Breast epithelium (tissue), 4 donors: Measurements from ENCODE around the gene SMURF1. TPM values are rescaled to one million over a fixed set of nuclear protein-coding genes. Genes with fewer than 3 reads are reported as not detected.
A peak's percentile ranks its signal among the peaks of the same experiment; 100 is the strongest.

Experiments
- DNase-seq, 2 donors: peaks; one replicate each; pipeline ENCODE4 v3.0.0-alpha.2; 2019; ENCODE audit warnings: low spot score in 2 of 2
- H3K27ac ChIP-seq, 2 donors: fragments of 200-600 bp; sonication (generic) in 1 of 2; one replicate each; pipeline ENCODE4 v1.5.1; 2016 to 2019; ENCODE audit warnings: mild to moderate bottlenecking in 1 of 2
- H3K27me3 ChIP-seq, 2 donors: fragments of 200-600 bp; sonication (generic) in 1 of 2; one replicate each; pipeline versions ENCODE4 v1.5.1 to v1.6.0; 2017 to 2019; ENCODE audit warnings: control low read depth in 1 of 2, mild to moderate bottlenecking in 1 of 2
- H3K36me3 ChIP-seq: fragments of 200-600 bp; one replicate; pipeline ENCODE4 v1.5.1; 2019
- H3K4me1 ChIP-seq, 2 donors: fragments of 200-600 bp; sonication (generic); one replicate each; pipeline ENCODE4 v1.5.1; 2016 to 2019; ENCODE audit warnings: control low read depth in 1 of 2
- H3K4me3 ChIP-seq, 3 donors: fragments of 200-600 bp; sonication (generic); 1 replicate in 2 of 3; 2 replicates in 1 of 3; pipeline ENCODE4 v1.5.1; 2016 to 2019; ENCODE audit warnings: mild to moderate bottlenecking in 3 of 3, moderate library complexity in 2 of 3
- H3K9me3 ChIP-seq, 2 donors: fragments of 200-600 bp; sonication (generic) in 1 of 2; one replicate each; pipeline ENCODE4 v1.5.1; 2016 to 2019; ENCODE audit warnings: control low read depth in 1 of 2
- POLR2A ChIP-seq: fragments of 450-650 bp; IDR thresholded peaks from one replicate; pipeline ENCODE4 v1.6.1; 2016; ENCODE audit warnings: antibody characterized with exemption, mild to moderate bottlenecking, moderate library complexity
- POLR2AphosphoS5 ChIP-seq, 3 donors: sonication (generic); formaldehyde crosslinking; IDR thresholded peaks; one replicate each; pipeline ENCODE4 v1.6.1; 2017; ENCODE audit warnings: antibody characterized with exemption in 3 of 3
- intact Hi-C: fragments of 100-400 bp; cut with DNase I; formaldehyde crosslinking; loops from one replicate; pipeline ENCODE4 v1.15.1; 2023; ENCODE audit warnings: low total_unique reads
- total RNA-seq, 3 donors: library from RNA; depleted of rRNA; stranded (reverse); fragments of >200 nt; gene quantifications; one replicate each; pipeline ENCODE4 v1.1.0, GENCODE V29; 2016
- TF ChIP-seq, protein P1 (sequence below), 3 donors: fragments of 450-650 bp; IDR thresholded peaks; one replicate each; pipeline ENCODE4 v1.5.1; 2016 to 2017; ENCODE audit warnings: antibody characterized with exemption in 3 of 3, mild to moderate bottlenecking in 3 of 3, moderate library complexity in 3 of 3

Gene SMURF1
- total RNA-seq, 3 donors from 2014 or later, result 20.2 to 28.7 (median 25.9) TPM

DNA sequence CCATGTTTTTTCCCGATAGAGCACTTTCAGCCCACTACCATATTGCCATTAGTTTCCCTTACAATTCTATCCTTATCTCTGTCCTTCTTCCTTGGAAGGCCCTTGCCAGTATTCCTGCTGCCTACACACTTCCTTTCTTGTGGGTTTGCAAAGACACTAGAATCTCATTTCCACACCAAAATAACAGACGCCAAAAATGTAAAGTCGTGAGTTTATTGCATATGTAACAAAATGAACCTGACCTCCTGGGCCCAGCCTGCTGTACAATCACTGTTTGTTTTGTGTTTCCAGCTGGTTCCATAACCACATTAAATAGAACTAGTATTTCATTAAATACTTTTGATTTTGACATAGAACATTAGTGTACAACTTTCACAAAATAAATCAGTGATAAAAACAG, 116.7 kb downstream of the SMURF1 start:
- TF ChIP-seq, protein P1, sequence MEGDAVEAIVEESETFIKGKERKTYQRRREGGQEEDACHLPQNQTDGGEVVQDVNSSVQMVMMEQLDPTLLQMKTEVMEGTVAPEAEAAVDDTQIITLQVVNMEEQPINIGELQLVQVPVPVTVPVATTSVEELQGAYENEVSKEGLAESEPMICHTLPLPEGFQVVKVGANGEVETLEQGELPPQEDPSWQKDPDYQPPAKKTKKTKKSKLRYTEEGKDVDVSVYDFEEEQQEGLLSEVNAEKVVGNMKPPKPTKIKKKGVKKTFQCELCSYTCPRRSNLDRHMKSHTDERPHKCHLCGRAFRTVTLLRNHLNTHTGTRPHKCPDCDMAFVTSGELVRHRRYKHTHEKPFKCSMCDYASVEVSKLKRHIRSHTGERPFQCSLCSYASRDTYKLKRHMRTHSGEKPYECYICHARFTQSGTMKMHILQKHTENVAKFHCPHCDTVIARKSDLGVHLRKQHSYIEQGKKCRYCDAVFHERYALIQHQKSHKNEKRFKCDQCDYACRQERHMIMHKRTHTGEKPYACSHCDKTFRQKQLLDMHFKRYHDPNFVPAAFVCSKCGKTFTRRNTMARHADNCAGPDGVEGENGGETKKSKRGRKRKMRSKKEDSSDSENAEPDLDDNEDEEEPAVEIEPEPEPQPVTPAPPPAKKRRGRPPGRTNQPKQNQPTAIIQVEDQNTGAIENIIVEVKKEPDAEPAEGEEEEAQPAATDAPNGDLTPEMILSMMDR (IDR thresholded peaks at IDR 0.05), result no peak
- TF ChIP-seq POLR2AphosphoS5 (IDR thresholded peaks at IDR 0.05) (no peak), POLR2A (no peak)
- Histone ChIP-seq H3K27ac (no peak overlapping the region), H3K27me3 (no peaks in the 10 kb centered on the region), H3K4me3 (no peak overlapping the region), H3K9me3 (peaks cover 0 to 9% of the 10 kb centered on the region in 2 donors), H3K36me3 (peaks cover 10% of the 10 kb centered on the region), H3K4me1 (no peaks in the 10 kb centered on the region)
- intact Hi-C loops, result no loop called here
- no peak for DNase-seq

DNA sequence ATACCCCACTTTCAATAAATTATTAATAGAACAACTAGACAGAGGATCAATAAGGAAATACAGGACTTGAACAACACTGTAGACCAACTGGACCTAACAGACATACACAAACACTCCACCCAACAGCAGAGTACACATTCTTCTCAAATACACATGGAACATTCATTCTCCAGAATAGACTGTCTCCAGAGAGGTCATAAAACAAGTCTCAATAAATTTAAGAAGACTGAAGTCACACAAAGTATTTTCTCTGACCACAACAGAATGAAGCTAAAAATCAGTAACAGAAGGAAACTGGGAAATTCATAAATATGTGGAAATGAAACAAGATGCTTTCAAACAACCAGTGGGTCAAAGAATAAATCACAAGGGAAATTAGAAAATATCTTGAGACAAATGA, 119.8 kb downstream of the SMURF1 start:
- Histone ChIP-seq H3K4me3 (no peak overlapping the region), H3K27me3 (no peaks in the 10 kb centered on the region), H3K27ac (peak overlapping the region in 1 of 2 donors; percentile 7), H3K4me1 (no peaks in the 10 kb centered on the region), H3K36me3 (no peaks in the 10 kb centered on the region), H3K9me3 (no peaks in the 10 kb centered on the region)
- intact Hi-C loops, result no loop called here
- DNase-seq, result no peak
- TF ChIP-seq POLR2A, result no peak

DNA sequence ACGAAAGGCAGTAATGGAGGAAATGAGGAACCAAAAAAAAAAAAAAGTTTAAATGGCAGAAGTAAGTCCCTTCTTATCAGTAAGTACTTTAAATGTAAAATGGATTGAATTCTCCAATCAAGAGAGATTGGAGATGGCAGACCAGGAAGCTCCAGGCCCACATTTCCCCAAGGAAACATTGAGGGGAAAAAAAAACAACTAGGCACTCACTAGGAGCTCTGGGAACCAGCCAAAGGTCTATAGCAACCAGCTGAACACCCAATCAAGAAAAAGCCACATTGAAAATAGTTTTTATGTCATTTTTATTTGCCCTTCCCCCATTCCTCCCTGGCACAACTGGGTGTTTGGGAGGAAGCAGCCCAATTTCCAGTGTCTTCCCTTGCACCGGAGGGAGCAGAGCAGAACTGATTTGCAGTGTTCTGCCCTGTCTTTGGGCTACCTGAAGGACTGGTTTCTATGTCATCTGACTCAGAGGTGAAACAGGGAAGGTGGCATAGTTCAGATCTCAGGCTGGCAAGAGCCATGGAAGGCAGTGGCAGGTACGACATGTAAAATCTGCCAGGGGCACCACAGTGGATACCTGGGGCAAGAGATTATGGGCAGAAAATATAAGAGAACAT, 121.9 kb downstream of the SMURF1 start:
- no peak overlapping the region for H3K4me3 ChIP-seq
- H3K9me3 ChIP-seq, result no peaks in the 10 kb centered on the region
- no peaks in the 10 kb centered on the region for H3K36me3 ChIP-seq
- intact Hi-C loops, result no loop called here
- H3K27ac ChIP-seq, result peak overlapping the region; percentile 26 to 50
- peak in 1 of 2 donors; percentile 12 for DNase-seq
- TF ChIP-seq POLR2A (no peak), POLR2AphosphoS5 (IDR thresholded peaks at IDR 0.05) (no peak)
- TF ChIP-seq, protein P1 (IDR thresholded peaks at IDR 0.05), result no peak
- H3K4me1 ChIP-seq, result no peaks in the 10 kb centered on the region
- H3K27me3 ChIP-seq, result no peaks in the 10 kb centered on the region

DNA sequence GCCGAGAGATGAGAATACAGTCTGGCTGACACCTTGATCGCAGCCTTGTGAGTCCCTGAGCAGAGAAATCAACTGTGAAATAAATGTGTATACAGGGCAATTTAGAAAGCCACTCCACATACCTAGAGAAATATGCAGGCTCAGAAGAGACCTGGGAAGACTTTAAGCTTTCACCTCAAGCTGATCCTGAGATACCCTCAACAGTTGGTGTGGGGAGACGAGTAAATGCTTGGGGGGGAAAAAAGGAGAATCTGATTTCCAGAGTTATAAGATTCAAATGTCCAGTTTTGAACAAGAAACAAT, 123.5 kb downstream of the SMURF1 start:
- H3K4me1 ChIP-seq, result no peaks in the 10 kb centered on the region
- TF ChIP-seq, protein P1 (IDR thresholded peaks at IDR 0.05), result no peak
- TF ChIP-seq POLR2A (no peak), POLR2AphosphoS5 (IDR thresholded peaks at IDR 0.05) (no peak)
- H3K36me3 ChIP-seq, result no peaks in the 10 kb centered on the region
- DNase-seq, result no peak
- H3K9me3 ChIP-seq, result no peaks in the 10 kb centered on the region
- intact Hi-C loops, result no loop called here
- H3K4me3 ChIP-seq, result no peak overlapping the region
- H3K27ac ChIP-seq, result no peak overlapping the region
- H3K27me3 ChIP-seq, result no peaks in the 10 kb centered on the region

DNA sequence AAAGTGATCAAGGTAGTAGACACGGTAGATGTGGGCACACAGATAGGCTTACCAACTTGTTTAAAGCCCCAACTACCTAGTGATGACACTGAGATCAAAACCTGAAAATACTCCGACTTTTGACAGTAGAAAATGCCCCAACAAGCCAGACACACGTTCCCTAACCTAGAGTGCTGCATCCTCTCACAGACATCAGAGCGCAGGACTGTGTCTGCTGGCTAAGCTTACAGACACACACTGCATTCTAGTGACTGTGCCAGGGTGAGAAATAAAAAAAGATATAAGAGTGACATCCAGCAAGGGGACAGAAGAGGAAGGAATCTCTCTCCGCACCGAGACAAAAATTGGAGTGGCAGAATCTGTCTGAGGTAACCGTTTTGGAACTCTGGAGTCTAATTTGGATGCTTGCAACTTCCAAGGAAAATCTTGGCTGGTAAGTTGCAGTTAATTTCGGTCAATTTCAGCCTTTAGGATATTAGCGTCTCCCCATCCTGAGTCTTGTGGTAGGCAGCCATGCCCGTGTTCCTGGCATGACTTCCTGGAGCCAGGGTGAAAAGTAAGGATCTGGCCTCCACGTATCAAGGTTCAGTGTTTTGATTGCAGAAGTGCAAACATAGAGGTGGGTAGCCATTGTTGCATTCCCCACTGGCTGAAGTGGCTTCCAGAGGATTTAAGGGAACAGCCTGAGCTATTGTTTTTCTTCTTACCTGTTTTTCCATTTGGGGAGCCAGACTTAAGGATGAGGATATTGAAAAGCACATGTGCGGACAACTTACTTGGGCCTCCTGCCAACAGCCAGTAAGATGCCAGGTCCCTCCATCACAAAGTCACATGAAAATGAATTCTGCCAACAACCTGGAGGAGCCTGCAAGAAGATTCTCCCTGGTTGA, 124.1 kb downstream of the SMURF1 start:
- no peaks in the 10 kb centered on the region for H3K4me1 ChIP-seq
- intact Hi-C loops, result no loop called here
- H3K27me3 ChIP-seq, result no peaks in the 10 kb centered on the region
- TF ChIP-seq POLR2A (no peak), POLR2AphosphoS5 (IDR thresholded peaks at IDR 0.05) (no peak)
- TF ChIP-seq, protein P1 (IDR thresholded peaks at IDR 0.05), result no peak
- H3K9me3 ChIP-seq, result no peaks in the 10 kb centered on the region
- H3K36me3 ChIP-seq, result no peaks in the 10 kb centered on the region
- H3K27ac ChIP-seq, result peak overlapping the region in 1 of 2 donors; percentile 21
- H3K4me3 ChIP-seq, result no peak overlapping the region
- DNase-seq, result peak in 1 of 2 donors; percentile 46
